HEK293 (cell line): ENCODE data around the gene DMD.

Experiments
- BCL11A ChIP-seq: fragments of 450-650 bp; formaldehyde crosslinking; IDR thresholded peaks from 2 replicates; pipeline ENCODE4 v1.5.1; 2016; ENCODE audit warnings: low read depth, missing biosample characterization, missing genetic modification characterization
- CTCF ChIP-seq: fragments of 450-650 bp; formaldehyde crosslinking; IDR thresholded peaks from 2 replicates; pipeline ENCODE4 v1.5.1; 2016; ENCODE audit warnings: missing biosample characterization, missing genetic modification characterization
- HOXA7 ChIP-seq: sonication (generic); formaldehyde crosslinking; IDR thresholded peaks from 2 replicates; pipeline ENCODE4 v1.8.1; 2022; ENCODE audit warnings: missing genetic modification reagents, borderline replicate concordance
- PRDM10 ChIP-seq: fragments of 450-650 bp; formaldehyde crosslinking; IDR thresholded peaks from 2 replicates; pipeline ENCODE4 v1.5.1; 2016; ENCODE audit warnings: missing biosample characterization, missing genetic modification characterization
- REST ChIP-seq: fragments of 450-650 bp; formaldehyde crosslinking; IDR thresholded peaks from 2 replicates; pipeline ENCODE4 v1.5.1; 2016; ENCODE audit warnings: missing biosample characterization, missing genetic modification characterization
- YY1 ChIP-seq: fragments of 450-650 bp; formaldehyde crosslinking; IDR thresholded peaks from 2 replicates; pipeline ENCODE4 v1.5.1; 2018; ENCODE audit warnings: missing biosample characterization, missing genetic modification characterization
- ZBTB11 ChIP-seq: fragments of 450-650 bp; formaldehyde crosslinking; conservative IDR thresholded peaks from 2 replicates; pipeline ENCODE4 v1.5.1; 2016; ENCODE audit warnings: low read depth, missing biosample characterization, missing genetic modification characterization
- ZFHX2 ChIP-seq: fragments of 450-650 bp; formaldehyde crosslinking; conservative IDR thresholded peaks from 2 replicates; pipeline ENCODE4 v1.5.1; 2016; ENCODE audit warnings: missing biosample characterization, missing genetic modification characterization
- ZNF830 ChIP-seq: fragments of 450-650 bp; IDR thresholded peaks from 2 replicates; pipeline ENCODE4 v1.5.0; 2018; ENCODE audit warnings: missing biosample characterization, missing genetic modification characterization, low read depth, mild to moderate bottlenecking, moderate library complexity

GRCh38 chrX:31545726-31546125 lies 1665.6 kb downstream of the DMD start:
- no peak for TF ChIP-seq ZFHX2 (tag by site-specific recombination)
- TF ChIP-seq BCL11A (tag by site-specific recombination) = no peak
- no peak for TF ChIP-seq ZNF830 (tag by site-specific recombination)
- no peak for TF ChIP-seq CTCF (tag by site-specific recombination)
- TF ChIP-seq PRDM10 (tag by site-specific recombination) = no peak
- no peak for TF ChIP-seq YY1
- TF ChIP-seq HOXA7 (CRISPR knock-in tag) = no peak
- no peak for TF ChIP-seq REST (tag by site-specific recombination)
- no peak for TF ChIP-seq ZBTB11 (tag by site-specific recombination)
